Natural killer cell treated with Interleukin-12 subunit alpha and Interleukin-12 subunit beta and Interleukin-15 and Interleukin-18, amount 100 ng/mL, for 72 hours (primary cell): ENCODE results near the gene KIAA1671. TPM values are rescaled to one million over a fixed set of nuclear protein-coding genes. Genes with fewer than 3 reads are reported as not detected.
"Not testable (repeated sequence)": the region's sequence is repeated elsewhere in the genome, so short reads cannot be mapped to it uniquely, and the experiment has no call there.

Source experiments
- ATAC-seq, 2 donors: fragments of 150-1000 bp; cut with Tn5 transposase in 1 of 2; sonication (Bioruptor Pico), chemical (Tn5 transposase) in 1 of 2; 2 replicates each; pipeline ENCODE4 v1.10.0; 2021
- DNase-seq: peaks from one replicate; pipeline ENCODE4 v3.0.0; 2022; ENCODE audit warnings: low spot score
- H3K27ac Mint-ChIP-seq, 2 donors: 1 replicate in 1 of 2; 2 replicates in 1 of 2; pipeline ENCODE4 v1.8.0; 2022; ENCODE audit warnings: mixed read lengths in 2 of 2, mild to moderate bottlenecking in 1 of 2, moderate library complexity in 1 of 2
- H3K27me3 Mint-ChIP-seq, 2 donors: 1 replicate in 1 of 2; 2 replicates in 1 of 2; pipeline ENCODE4 v1.8.0; 2022; ENCODE audit warnings: mixed read lengths in 2 of 2
- H3K36me3 Mint-ChIP-seq: one replicate; pipeline ENCODE4 v1.8.0; 2022; ENCODE audit warnings: mixed read lengths
- H3K4me1 Mint-ChIP-seq, 2 donors: 1 replicate in 1 of 2; 2 replicates in 1 of 2; pipeline ENCODE4 v1.8.0; 2022; ENCODE audit warnings: low read depth in 2 of 2, mixed read lengths in 2 of 2, mild to moderate bottlenecking in 1 of 2
- H3K4me3 Mint-ChIP-seq: one replicate; pipeline ENCODE4 v1.8.0; 2022; ENCODE audit warnings: mixed read lengths
- H3K9me3 Mint-ChIP-seq: 2 replicates; pipeline ENCODE4 v1.8.0; 2022; ENCODE audit warnings: mixed read lengths
- total RNA-seq, 2 donors: library from RNA; stranded (reverse); gene quantifications; one replicate each; pipeline ENCODE4 v1.2.3, GENCODE V29; 2022

KIAA1671 gene
- total RNA-seq, 2 donors from 2014 or later, result 11.7 to 21.3 TPM

- no peaks in the 10 kb centered on the region for H3K9me3 Mint-ChIP-seq
- ATAC-seq (no peak), DNase-seq (peak; percentile 6)
- H3K36me3 Mint-ChIP-seq, result peaks cover 1% of the 10 kb centered on the region
- H3K4me3 Mint-ChIP-seq, result no peak overlapping the region
- H3K4me1 Mint-ChIP-seq, result no peaks in the 10 kb centered on the region
- no peak overlapping the region for H3K27ac Mint-ChIP-seq
- no peaks in the 10 kb centered on the region for H3K27me3 Mint-ChIP-seq
Observed at GRCh38 chr22:25174156-25174887, 221.8 kb downstream of the KIAA1671 start.

GRCh38 chr22:25174888-25175411 lies 222.4 kb downstream of the KIAA1671 start:
- Mint-ChIP-seq H3K27ac (no peak overlapping the region), H3K4me3 (no peak overlapping the region), H3K4me1 (no peaks in the 10 kb centered on the region)

GRCh38 chr22:25176175-25176574 lies 223.7 kb downstream of the KIAA1671 start:
- H3K36me3 Mint-ChIP-seq, result peaks cover 8% of the 10 kb centered on the region
- H3K4me1 Mint-ChIP-seq, result no peaks in the 10 kb centered on the region
- ATAC-seq (no peak), DNase-seq (no peak)
- peaks cover 4% of the 10 kb centered on the region for H3K9me3 Mint-ChIP-seq
- H3K27ac Mint-ChIP-seq, result no peak overlapping the region
- no peak overlapping the region for H3K4me3 Mint-ChIP-seq
- H3K27me3 Mint-ChIP-seq, result no peaks in the 10 kb centered on the region

More at GRCh38 chr22:25174888-25175411, 222.4 kb downstream of the KIAA1671 start:
- ATAC-seq, result no peak
- no peaks in the 10 kb centered on the region for H3K27me3 Mint-ChIP-seq
- peaks cover 3% of the 10 kb centered on the region for H3K9me3 Mint-ChIP-seq
- no peak for DNase-seq
- peaks cover 7% of the 10 kb centered on the region for H3K36me3 Mint-ChIP-seq

GRCh38 chr22:25176799-25177198 lies 224.3 kb downstream of the KIAA1671 start:
- Mint-ChIP-seq H3K27me3 (no peaks in the 10 kb centered on the region), H3K4me3 (no peak overlapping the region), H3K36me3 (peaks cover 8% of the 10 kb centered on the region), H3K4me1 (no peaks in the 10 kb centered on the region), H3K9me3 (peaks cover 4% of the 10 kb centered on the region), H3K27ac (no peak overlapping the region)
- no peak for DNase-seq
- ATAC-seq, result no peak

GRCh38 chr22:25177226-25177625 lies 224.7 kb downstream of the KIAA1671 start:
- Mint-ChIP-seq H3K27ac (no peak overlapping the region), H3K36me3 (peaks cover 10% of the 10 kb centered on the region), H3K27me3 (peaks cover 0 to 1% of the 10 kb centered on the region in 2 donors)

GRCh38 chr22:25177895-25178294 lies 225.4 kb downstream of the KIAA1671 start:
- H3K9me3 Mint-ChIP-seq, result peaks cover 4% of the 10 kb centered on the region
- peak; percentile 6 for DNase-seq
- no peak overlapping the region for H3K4me3 Mint-ChIP-seq
- peaks cover 14% of the 10 kb centered on the region for H3K36me3 Mint-ChIP-seq
- no peak for ATAC-seq
- H3K27me3 Mint-ChIP-seq, result peaks cover 0 to 3% of the 10 kb centered on the region in 2 donors
- H3K27ac Mint-ChIP-seq, result no peak overlapping the region
- H3K4me1 Mint-ChIP-seq, result peaks cover 0 to 4% of the 10 kb centered on the region in 2 donors

More at GRCh38 chr22:25177226-25177625, 224.7 kb downstream of the KIAA1671 start:
- ATAC-seq (no peak), DNase-seq (peak; percentile 16)
- Mint-ChIP-seq H3K9me3 (peaks cover 4% of the 10 kb centered on the region), H3K4me1 (peaks cover 0 to 1% of the 10 kb centered on the region in 2 donors), H3K4me3 (no peak overlapping the region)

- H3K36me3 Mint-ChIP-seq, result peaks cover 14% of the 10 kb centered on the region
- not testable (repeated sequence) for H3K4me3 Mint-ChIP-seq, H3K27ac Mint-ChIP-seq, H3K4me1 Mint-ChIP-seq, H3K9me3 Mint-ChIP-seq, H3K27me3 Mint-ChIP-seq
- peak; percentile 7 to 18 for ATAC-seq
- peak; percentile 53 for DNase-seq
Observed at GRCh38 chr22:25178348-25178747, 225.8 kb downstream of the KIAA1671 start.

GRCh38 chr22:25178869-25179631 lies 226.5 kb downstream of the KIAA1671 start:
- DNase-seq (peak; percentile 57), ATAC-seq (peak; percentile 83 to 89)
- peaks cover 14% of the 10 kb centered on the region for H3K36me3 Mint-ChIP-seq
- H3K4me1 Mint-ChIP-seq, H3K9me3 Mint-ChIP-seq, H3K27me3 Mint-ChIP-seq, H3K4me3 Mint-ChIP-seq, H3K27ac Mint-ChIP-seq: not testable (repeated sequence)

- ATAC-seq (no peak), DNase-seq (no peak)
- Mint-ChIP-seq H3K4me3 (no peak overlapping the region), H3K27ac (no peak overlapping the region), H3K36me3 (peaks cover 14% of the 10 kb centered on the region), H3K4me1 (peaks cover 0 to 4% of the 10 kb centered on the region in 2 donors), H3K9me3 (peaks cover 4% of the 10 kb centered on the region), H3K27me3 (peaks cover 0 to 3% of the 10 kb centered on the region in 2 donors)
Observed at GRCh38 chr22:25182131-25183110, 229.9 kb downstream of the KIAA1671 start.

GRCh38 chr22:25183949-25184619 lies 231.6 kb downstream of the KIAA1671 start:
- peaks cover 14% of the 10 kb centered on the region for H3K36me3 Mint-ChIP-seq
- ATAC-seq (no peak), DNase-seq (no peak)
- H3K27ac Mint-ChIP-seq, result no peak overlapping the region
- H3K4me3 Mint-ChIP-seq, result no peak overlapping the region
- H3K4me1 Mint-ChIP-seq, result peaks cover 0 to 4% of the 10 kb centered on the region in 2 donors
- peaks cover 4% of the 10 kb centered on the region for H3K9me3 Mint-ChIP-seq
- H3K27me3 Mint-ChIP-seq, result peaks cover 0 to 3% of the 10 kb centered on the region in 2 donors

GRCh38 chr22:25186140-25186539 lies 233.6 kb downstream of the KIAA1671 start:
- Mint-ChIP-seq H3K27ac (no peak overlapping the region), H3K36me3 (peaks cover 5% of the 10 kb centered on the region), H3K9me3 (no peaks in the 10 kb centered on the region), H3K4me3 (no peak overlapping the region), H3K4me1 (peaks cover 0 to 4% of the 10 kb centered on the region in 2 donors), H3K27me3 (peaks cover 0 to 3% of the 10 kb centered on the region in 2 donors)
- DNase-seq (no peak), ATAC-seq (no peak)

- peaks cover 0 to under 1% of the 10 kb centered on the region in 2 donors for H3K4me1 Mint-ChIP-seq
- H3K27me3 Mint-ChIP-seq, result no peaks in the 10 kb centered on the region
- no peaks in the 10 kb centered on the region for H3K9me3 Mint-ChIP-seq
- no peak overlapping the region for H3K4me3 Mint-ChIP-seq
- no peak overlapping the region for H3K27ac Mint-ChIP-seq
- DNase-seq, result no peak
- peaks cover under 1% of the 10 kb centered on the region for H3K36me3 Mint-ChIP-seq
- ATAC-seq, result no peak
Observed at GRCh38 chr22:25187469-25187868, 235.0 kb downstream of the KIAA1671 start.

- H3K9me3 Mint-ChIP-seq, result no peaks in the 10 kb centered on the region
- DNase-seq (no peak), ATAC-seq (no peak)
- H3K36me3 Mint-ChIP-seq, result no peaks in the 10 kb centered on the region
- H3K4me1 Mint-ChIP-seq, result no peaks in the 10 kb centered on the region
- no peaks in the 10 kb centered on the region for H3K27me3 Mint-ChIP-seq
- H3K27ac Mint-ChIP-seq, result no peak overlapping the region
- H3K4me3 Mint-ChIP-seq, result no peak overlapping the region
Observed at GRCh38 chr22:25192406-25192805, 239.9 kb downstream of the KIAA1671 start.
